Measurements from ENCODE around the gene PEX11A.

DNA sequence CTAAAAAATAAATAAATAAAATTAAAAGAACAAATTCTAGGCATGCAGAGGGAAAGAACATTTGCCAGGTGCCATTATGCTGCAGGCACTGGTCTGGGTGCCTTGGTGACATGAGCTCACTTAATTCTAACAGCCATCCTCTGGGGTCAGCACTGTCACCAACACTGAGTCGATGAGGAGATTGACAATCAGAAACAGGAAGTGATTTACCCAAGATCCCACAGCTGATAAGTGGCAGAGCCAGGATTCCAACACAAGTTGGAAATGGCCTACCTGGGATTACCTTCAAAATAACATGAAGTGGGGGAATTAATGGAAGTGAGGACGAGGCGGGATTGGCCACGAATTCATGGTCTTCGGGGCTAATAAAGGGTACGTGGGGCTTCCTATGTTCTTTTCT is 14.9 kb downstream of the PEX11A start:
- TF ChIP-seq SIN3A (IDR thresholded peaks at IDR 0.05; ENCODE audit: borderline replicate concordance, insufficient read depth, low read depth, low read length) (no peak), POLR2AphosphoS5 (IDR thresholded peaks at IDR 0.05; ENCODE audit: low read depth, low read length) (no peak)
- TF ChIP-seq, protein P1, sequence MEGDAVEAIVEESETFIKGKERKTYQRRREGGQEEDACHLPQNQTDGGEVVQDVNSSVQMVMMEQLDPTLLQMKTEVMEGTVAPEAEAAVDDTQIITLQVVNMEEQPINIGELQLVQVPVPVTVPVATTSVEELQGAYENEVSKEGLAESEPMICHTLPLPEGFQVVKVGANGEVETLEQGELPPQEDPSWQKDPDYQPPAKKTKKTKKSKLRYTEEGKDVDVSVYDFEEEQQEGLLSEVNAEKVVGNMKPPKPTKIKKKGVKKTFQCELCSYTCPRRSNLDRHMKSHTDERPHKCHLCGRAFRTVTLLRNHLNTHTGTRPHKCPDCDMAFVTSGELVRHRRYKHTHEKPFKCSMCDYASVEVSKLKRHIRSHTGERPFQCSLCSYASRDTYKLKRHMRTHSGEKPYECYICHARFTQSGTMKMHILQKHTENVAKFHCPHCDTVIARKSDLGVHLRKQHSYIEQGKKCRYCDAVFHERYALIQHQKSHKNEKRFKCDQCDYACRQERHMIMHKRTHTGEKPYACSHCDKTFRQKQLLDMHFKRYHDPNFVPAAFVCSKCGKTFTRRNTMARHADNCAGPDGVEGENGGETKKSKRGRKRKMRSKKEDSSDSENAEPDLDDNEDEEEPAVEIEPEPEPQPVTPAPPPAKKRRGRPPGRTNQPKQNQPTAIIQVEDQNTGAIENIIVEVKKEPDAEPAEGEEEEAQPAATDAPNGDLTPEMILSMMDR (IDR thresholded peaks at IDR 0.05) = no peak
- TF ChIP-seq, protein P2, sequence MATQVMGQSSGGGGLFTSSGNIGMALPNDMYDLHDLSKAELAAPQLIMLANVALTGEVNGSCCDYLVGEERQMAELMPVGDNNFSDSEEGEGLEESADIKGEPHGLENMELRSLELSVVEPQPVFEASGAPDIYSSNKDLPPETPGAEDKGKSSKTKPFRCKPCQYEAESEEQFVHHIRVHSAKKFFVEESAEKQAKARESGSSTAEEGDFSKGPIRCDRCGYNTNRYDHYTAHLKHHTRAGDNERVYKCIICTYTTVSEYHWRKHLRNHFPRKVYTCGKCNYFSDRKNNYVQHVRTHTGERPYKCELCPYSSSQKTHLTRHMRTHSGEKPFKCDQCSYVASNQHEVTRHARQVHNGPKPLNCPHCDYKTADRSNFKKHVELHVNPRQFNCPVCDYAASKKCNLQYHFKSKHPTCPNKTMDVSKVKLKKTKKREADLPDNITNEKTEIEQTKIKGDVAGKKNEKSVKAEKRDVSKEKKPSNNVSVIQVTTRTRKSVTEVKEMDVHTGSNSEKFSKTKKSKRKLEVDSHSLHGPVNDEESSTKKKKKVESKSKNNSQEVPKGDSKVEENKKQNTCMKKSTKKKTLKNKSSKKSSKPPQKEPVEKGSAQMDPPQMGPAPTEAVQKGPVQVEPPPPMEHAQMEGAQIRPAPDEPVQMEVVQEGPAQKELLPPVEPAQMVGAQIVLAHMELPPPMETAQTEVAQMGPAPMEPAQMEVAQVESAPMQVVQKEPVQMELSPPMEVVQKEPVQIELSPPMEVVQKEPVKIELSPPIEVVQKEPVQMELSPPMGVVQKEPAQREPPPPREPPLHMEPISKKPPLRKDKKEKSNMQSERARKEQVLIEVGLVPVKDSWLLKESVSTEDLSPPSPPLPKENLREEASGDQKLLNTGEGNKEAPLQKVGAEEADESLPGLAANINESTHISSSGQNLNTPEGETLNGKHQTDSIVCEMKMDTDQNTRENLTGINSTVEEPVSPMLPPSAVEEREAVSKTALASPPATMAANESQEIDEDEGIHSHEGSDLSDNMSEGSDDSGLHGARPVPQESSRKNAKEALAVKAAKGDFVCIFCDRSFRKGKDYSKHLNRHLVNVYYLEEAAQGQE (IDR thresholded peaks at IDR 0.05; ENCODE audit: insufficient read depth in 1 of 2, low read depth in 2 of 2, low read length in 1 of 2) = no peak

All from Panc1 (cell line).